BE2C (cell line): ENCODE data around the gene GRID1.

Experiments
- DNase-seq: peaks from one replicate; pipeline ENCODE4 v3.0.0-alpha.2; 2020
- H3K27me3 ChIP-seq: fragments of 250-450 bp; sonication (Bioruptor Pico); 2 replicates; pipeline ENCODE4 v1.5.1; 2020; ENCODE audit warnings: mild to moderate bottlenecking
- H3K36me3 ChIP-seq: fragments of 250-450 bp; sonication (Bioruptor Pico); 2 replicates; pipeline ENCODE4 v1.5.1; 2020; ENCODE audit warnings: mild to moderate bottlenecking
- H3K4me1 ChIP-seq: fragments of 250-450 bp; sonication (Bioruptor Pico); 2 replicates; pipeline ENCODE4 v1.5.1; 2020
- H3K4me3 ChIP-seq: 2 replicates; pipeline ENCODE4 v1.5.1; 2011; ENCODE audit warnings: low read depth, low read length
- H3K9me3 ChIP-seq: fragments of 250-450 bp; sonication (Bioruptor Pico); 2 replicates; pipeline ENCODE4 v1.5.1; 2020
- CTCF ChIP-seq: IDR thresholded peaks from 2 replicates; pipeline ENCODE4 v1.5.1; 2012; ENCODE audit warnings: mild to moderate bottlenecking, low read depth, low read length

Gene GRID1

GRCh38 chr10:86376852-86377796 lies 10.5 kb upstream of the GRID1 start:
- Histone ChIP-seq H3K27me3 (no peaks in the 10 kb centered on the region), H3K9me3 (no peaks in the 10 kb centered on the region), H3K4me1 (no peaks in the 10 kb centered on the region), H3K4me3 (0 out of 2 replicates have a peak overlapping the region, but pooled peaks have one; percentile 6), H3K36me3 (no peaks in the 10 kb centered on the region)
- TF ChIP-seq CTCF: peak; percentile 70
- DNase-seq: peak; percentile 80

- H3K27me3 ChIP-seq: no peaks in the 10 kb centered on the region
- no peak for TF ChIP-seq CTCF
Measured at GRCh38 chr10:86376403-86376802, 9.8 kb upstream of the GRID1 start.

GRCh38 chr10:86375204-86375603 lies 8.6 kb upstream of the GRID1 start:
- no peaks in the 10 kb centered on the region for H3K27me3 ChIP-seq
- H3K4me3 ChIP-seq: no peak overlapping the region
- no peaks in the 10 kb centered on the region for H3K4me1 ChIP-seq
- TF ChIP-seq CTCF: no peak
- no peak for DNase-seq
- H3K36me3 ChIP-seq: no peaks in the 10 kb centered on the region
- H3K9me3 ChIP-seq: no peaks in the 10 kb centered on the region

More at GRCh38 chr10:86376403-86376802, 9.8 kb upstream of the GRID1 start:
- no peaks in the 10 kb centered on the region for H3K36me3 ChIP-seq
- no peaks in the 10 kb centered on the region for H3K9me3 ChIP-seq
- no peak overlapping the region for H3K4me3 ChIP-seq
- H3K4me1 ChIP-seq: no peaks in the 10 kb centered on the region
- no peak for DNase-seq

- no peaks in the 10 kb centered on the region for H3K36me3 ChIP-seq
- no peak for DNase-seq
- TF ChIP-seq CTCF: no peak
- H3K4me1 ChIP-seq: no peaks in the 10 kb centered on the region
- H3K4me3 ChIP-seq: no peak overlapping the region
- no peaks in the 10 kb centered on the region for H3K9me3 ChIP-seq
- no peaks in the 10 kb centered on the region for H3K27me3 ChIP-seq
Measured at GRCh38 chr10:86374664-86375063, 8.1 kb upstream of the GRID1 start.

GRCh38 chr10:86373828-86374227 lies 7.2 kb upstream of the GRID1 start:
- Histone ChIP-seq H3K27me3 (no peaks in the 10 kb centered on the region), H3K9me3 (no peaks in the 10 kb centered on the region), H3K36me3 (no peaks in the 10 kb centered on the region), H3K4me1 (no peaks in the 10 kb centered on the region), H3K4me3 (no peak overlapping the region)
- TF ChIP-seq CTCF: no peak
- no peak for DNase-seq

GRCh38 chr10:86373251-86373650 lies 6.7 kb upstream of the GRID1 start:
- DNase-seq: no peak
- no peak for TF ChIP-seq CTCF
- no peaks in the 10 kb centered on the region for H3K36me3 ChIP-seq
- H3K9me3 ChIP-seq: no peaks in the 10 kb centered on the region
- H3K27me3 ChIP-seq: no peaks in the 10 kb centered on the region
- H3K4me1 ChIP-seq: no peaks in the 10 kb centered on the region
- H3K4me3 ChIP-seq: no peak overlapping the region
